ENCODE data around the gene ABCA13. TPM values are rescaled to one million over a fixed set of nuclear protein-coding genes. Genes with fewer than 3 reads are reported as not detected.

The ABCA13 gene
- total RNA-seq, 1 experiment from 2014 or later: not detected

- TF ChIP-seq, protein P1, sequence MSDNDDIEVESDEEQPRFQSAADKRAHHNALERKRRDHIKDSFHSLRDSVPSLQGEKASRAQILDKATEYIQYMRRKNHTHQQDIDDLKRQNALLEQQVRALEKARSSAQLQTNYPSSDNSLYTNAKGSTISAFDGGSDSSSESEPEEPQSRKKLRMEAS (IDR thresholded peaks at IDR 0.05): no peak
- TF ChIP-seq SP1 (IDR thresholded peaks at IDR 0.05; ENCODE audit: low read depth): no peak
- no peak for TF ChIP-seq ZBTB33 (IDR thresholded peaks at IDR 0.05; ENCODE audit: extremely low read depth, insufficient replicate concordance, low read length)
- TF ChIP-seq POLR2AphosphoS5 (IDR thresholded peaks at IDR 0.05; ENCODE audit: low read depth, low read length): no peak
- TF ChIP-seq, protein P2, sequence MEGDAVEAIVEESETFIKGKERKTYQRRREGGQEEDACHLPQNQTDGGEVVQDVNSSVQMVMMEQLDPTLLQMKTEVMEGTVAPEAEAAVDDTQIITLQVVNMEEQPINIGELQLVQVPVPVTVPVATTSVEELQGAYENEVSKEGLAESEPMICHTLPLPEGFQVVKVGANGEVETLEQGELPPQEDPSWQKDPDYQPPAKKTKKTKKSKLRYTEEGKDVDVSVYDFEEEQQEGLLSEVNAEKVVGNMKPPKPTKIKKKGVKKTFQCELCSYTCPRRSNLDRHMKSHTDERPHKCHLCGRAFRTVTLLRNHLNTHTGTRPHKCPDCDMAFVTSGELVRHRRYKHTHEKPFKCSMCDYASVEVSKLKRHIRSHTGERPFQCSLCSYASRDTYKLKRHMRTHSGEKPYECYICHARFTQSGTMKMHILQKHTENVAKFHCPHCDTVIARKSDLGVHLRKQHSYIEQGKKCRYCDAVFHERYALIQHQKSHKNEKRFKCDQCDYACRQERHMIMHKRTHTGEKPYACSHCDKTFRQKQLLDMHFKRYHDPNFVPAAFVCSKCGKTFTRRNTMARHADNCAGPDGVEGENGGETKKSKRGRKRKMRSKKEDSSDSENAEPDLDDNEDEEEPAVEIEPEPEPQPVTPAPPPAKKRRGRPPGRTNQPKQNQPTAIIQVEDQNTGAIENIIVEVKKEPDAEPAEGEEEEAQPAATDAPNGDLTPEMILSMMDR (IDR thresholded peaks at IDR 0.05 in 2 of 3, conservative IDR thresholded peaks at IDR 0.05 in 1 of 3; ENCODE audit: borderline replicate concordance in 1 of 3, insufficient read depth in 1 of 3, low read depth in 2 of 3, low read length in 2 of 3): no peak
- TF ChIP-seq SRF (IDR thresholded peaks at IDR 0.05; ENCODE audit: low read depth): no peak
Measured at GRCh38 chr7:48398191-48398590, 226.9 kb downstream of the ABCA13 start (continued).

- no TSS peak for BruUV-seq (replicated peaks)
- Histone ChIP-seq H3K4me2 (ENCODE audit: low read length) (no peak overlapping the region), H3K27me3 (ENCODE audit: insufficient read depth, low read length) (no peaks in the 10 kb centered on the region), H4K20me1 (ENCODE audit: insufficient read depth) (no peaks in the 10 kb centered on the region), H3K9ac (ENCODE audit: low read length) (no peak overlapping the region), H3K9me3 (ENCODE audit: control insufficient read depth in 1 of 2, insufficient read depth in 1 of 2, low read depth in 1 of 2, low read length in 2 of 2) (no peaks in the 10 kb centered on the region; a peak in 1 of 4 replicates), H3K27ac (ENCODE audit: low read depth, low read length) (no peak overlapping the region), H3K79me2 (ENCODE audit: insufficient read depth, low read length) (no peaks in the 10 kb centered on the region), H3K4me1 (ENCODE audit: control insufficient read depth in 1 of 2, insufficient read depth in 2 of 2, low read length in 2 of 2) (no peaks in the 10 kb centered on the region), H3K9me2 (ENCODE audit: insufficient read depth) (no peaks in the 10 kb centered on the region), H3K4me3 (replicated peaks in 1 of 2; ENCODE audit: low read depth in 1 of 2, low read length in 2 of 2) (no peak overlapping the region), H2AFZ (ENCODE audit: low read depth, low read length, poor library complexity, severe bottlenecking) (no peak overlapping the region), H3K36me3 (ENCODE audit: control insufficient read depth in 1 of 2, insufficient read depth in 2 of 2, low read length in 2 of 2) (no peaks in the 10 kb centered on the region)
- DNase-seq (ENCODE audit: low read depth, low spot score) (no peak), ATAC-seq (no peak)
- ChIA-PET CTCF (no interaction called here), POLR2A (no interaction called here), RAD21 (ENCODE audit: low non-redundant PET in 1 of 2, low total read pairs in 2 of 2, uncharacterized antibody in 2 of 2, unreplicated experiment in 2 of 2) (no interaction called here)
- TF ChIP-seq SP1 (IDR thresholded peaks at IDR 0.05; ENCODE audit: low read depth): no peak
- intact Hi-C loops (cut with micrococcal nuclease): no loop called here
Measured at GRCh38 chr7:48402721-48403120, 231.5 kb downstream of the ABCA13 start.
